Uterus (tissue), 4 donors: ENCODE measurements around the gene AKAP1. TPM values are rescaled to one million over a fixed set of nuclear protein-coding genes. Genes with fewer than 3 reads are reported as not detected.

Source experiments
- DNase-seq, 2 donors: peaks; one replicate each; pipeline ENCODE4 v3.0.0-alpha.2; 2019 to 2020
- H3K27ac ChIP-seq, 2 donors: fragments of 200-600 bp; sonication (generic); 1 replicate in 1 of 2; 2 replicates in 1 of 2; pipeline ENCODE4 v1.5.1; 2016 to 2018
- H3K27me3 ChIP-seq, 2 donors: fragments of 200-600 bp; sonication (generic); one replicate each; pipeline ENCODE4 v1.5.1; 2018 to 2019; ENCODE audit warnings: control low read depth in 1 of 2
- H3K36me3 ChIP-seq, 2 donors: fragments of 200-600 bp; sonication (generic); one replicate each; pipeline ENCODE4 v1.5.1; 2019; ENCODE audit warnings: control low read depth in 1 of 2
- H3K4me1 ChIP-seq, 2 donors: fragments of 200-600 bp; sonication (generic); one replicate each; pipeline ENCODE4 v1.5.1; 2018 to 2019; ENCODE audit warnings: control low read depth in 1 of 2
- H3K4me3 ChIP-seq, 2 donors: fragments of 200-600 bp; sonication (generic); 1 replicate in 1 of 2; 2 replicates in 1 of 2; pipeline ENCODE4 v1.5.1; 2018 to 2019; ENCODE audit warnings: mild to moderate bottlenecking in 1 of 2
- H3K9me3 ChIP-seq, 2 donors: fragments of 200-600 bp; sonication (generic); one replicate each; pipeline ENCODE4 v1.5.1; 2019; ENCODE audit warnings: control low read depth in 1 of 2
- POLR2A ChIP-seq, 2 donors: fragments of 450-650 bp; IDR thresholded peaks; one replicate each; pipeline ENCODE4 v1.6.1; 2016; ENCODE audit warnings: antibody characterized with exemption in 2 of 2, mild to moderate bottlenecking in 1 of 2, moderate library complexity in 1 of 2
- intact Hi-C: fragments of 100-400 bp; cut with DNase I; formaldehyde crosslinking; loops from one replicate; pipeline ENCODE4 v1.15.1; 2023; ENCODE audit warnings: low total_unique reads
- total RNA-seq, 4 donors: library from RNA; depleted of rRNA in 3 of 4; stranded (reverse); fragments of >200 nt in 3 of 4; gene quantifications; one replicate each; pipeline versions ENCODE4 v1.1.0 to v1.2.4, GENCODE V29; 2014 to 2023
- TF ChIP-seq, protein P1 (sequence below), 4 experiments: fragments of 200-600 bp in 2 of 4; fragments of 450-650 bp in 2 of 4; sonication (generic) in 2 of 4; IDR thresholded peaks; one replicate each; pipeline ENCODE4 v1.5.1; 2016 to 2019; ENCODE audit warnings: antibody characterized with exemption in 4 of 4, mild to moderate bottlenecking in 2 of 4, moderate library complexity in 1 of 4
- donor health status: DM: yes; HTN: yes; CAD: no.

AKAP1 gene
- total RNA-seq, 4 donors from 2014 or later, result 7.1 to 264 (median 37.4) TPM

DNA sequence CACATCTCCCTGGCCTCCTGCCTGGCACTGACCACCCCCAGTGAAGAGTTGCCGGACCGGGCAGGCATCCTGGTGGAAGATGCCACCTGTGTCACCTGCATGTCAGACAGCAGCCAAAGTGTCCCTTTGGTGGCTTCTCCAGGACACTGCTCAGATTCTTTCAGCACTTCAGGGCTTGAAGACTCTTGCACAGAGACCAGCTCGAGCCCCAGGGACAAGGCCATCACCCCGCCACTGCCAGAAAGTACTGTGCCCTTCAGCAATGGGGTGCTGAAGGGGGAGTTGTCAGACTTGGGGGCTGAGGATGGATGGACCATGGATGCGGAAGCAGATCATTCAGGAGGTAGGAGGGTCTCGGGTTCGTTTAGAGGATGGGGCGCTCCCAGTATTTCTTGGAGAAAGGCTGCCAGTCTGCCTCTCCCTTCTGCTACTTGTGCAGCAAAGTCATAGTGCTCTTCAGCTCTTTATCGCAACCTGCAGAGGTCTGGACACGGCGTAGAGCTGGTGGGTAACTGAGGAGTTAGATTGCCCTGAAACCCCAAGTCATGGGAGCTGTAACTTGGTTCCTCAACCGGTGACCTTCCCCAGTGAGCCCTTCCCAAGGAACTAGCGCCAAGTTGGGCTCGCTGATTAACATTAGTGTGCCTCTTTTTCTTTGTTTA lies 21.9 kb downstream of the AKAP1 start:
- no peaks in the 10 kb centered on the region for H3K9me3 ChIP-seq
- TF ChIP-seq, protein P1, sequence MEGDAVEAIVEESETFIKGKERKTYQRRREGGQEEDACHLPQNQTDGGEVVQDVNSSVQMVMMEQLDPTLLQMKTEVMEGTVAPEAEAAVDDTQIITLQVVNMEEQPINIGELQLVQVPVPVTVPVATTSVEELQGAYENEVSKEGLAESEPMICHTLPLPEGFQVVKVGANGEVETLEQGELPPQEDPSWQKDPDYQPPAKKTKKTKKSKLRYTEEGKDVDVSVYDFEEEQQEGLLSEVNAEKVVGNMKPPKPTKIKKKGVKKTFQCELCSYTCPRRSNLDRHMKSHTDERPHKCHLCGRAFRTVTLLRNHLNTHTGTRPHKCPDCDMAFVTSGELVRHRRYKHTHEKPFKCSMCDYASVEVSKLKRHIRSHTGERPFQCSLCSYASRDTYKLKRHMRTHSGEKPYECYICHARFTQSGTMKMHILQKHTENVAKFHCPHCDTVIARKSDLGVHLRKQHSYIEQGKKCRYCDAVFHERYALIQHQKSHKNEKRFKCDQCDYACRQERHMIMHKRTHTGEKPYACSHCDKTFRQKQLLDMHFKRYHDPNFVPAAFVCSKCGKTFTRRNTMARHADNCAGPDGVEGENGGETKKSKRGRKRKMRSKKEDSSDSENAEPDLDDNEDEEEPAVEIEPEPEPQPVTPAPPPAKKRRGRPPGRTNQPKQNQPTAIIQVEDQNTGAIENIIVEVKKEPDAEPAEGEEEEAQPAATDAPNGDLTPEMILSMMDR (IDR thresholded peaks at IDR 0.05), result no peak
- TF ChIP-seq POLR2A (IDR thresholded peaks at IDR 0.05), result no peak
- no peak overlapping the region for H3K4me3 ChIP-seq
- DNase-seq, result no peak
- no peak overlapping the region for H3K27ac ChIP-seq
- H3K36me3 ChIP-seq, result no peaks in the 10 kb centered on the region
- intact Hi-C loops, result no loop called here
- no peaks in the 10 kb centered on the region for H3K4me1 ChIP-seq
- no peaks in the 10 kb centered on the region for H3K27me3 ChIP-seq

DNA sequence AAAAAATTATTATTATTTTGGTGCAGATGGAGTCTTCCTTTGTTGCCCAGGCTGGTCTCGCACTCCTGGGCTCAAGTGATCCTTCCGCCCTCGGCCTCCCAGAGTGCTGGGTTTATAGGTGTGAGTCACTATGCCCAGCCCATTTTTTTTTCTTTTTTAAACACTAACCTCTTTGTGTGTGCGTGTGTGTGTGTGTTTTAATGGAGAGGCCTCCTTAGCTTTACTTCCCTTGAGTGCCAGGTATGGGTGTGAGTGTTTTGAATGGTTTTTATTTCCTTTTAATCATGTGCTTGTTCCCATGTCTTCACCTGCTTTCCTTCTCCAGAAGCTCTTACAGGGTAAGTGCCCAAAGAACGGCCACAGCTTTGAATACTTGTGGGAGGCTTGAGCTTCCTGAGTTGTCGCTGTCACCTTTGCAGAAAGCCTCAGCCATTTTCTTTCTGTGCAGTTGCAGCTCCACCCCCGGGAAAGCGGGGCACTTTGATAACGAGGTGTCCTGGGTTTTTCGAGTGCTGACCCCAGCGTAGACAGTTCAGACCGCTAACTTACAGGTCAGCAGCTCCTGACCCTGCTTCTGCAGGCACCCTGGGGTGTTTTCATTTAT lies 22.6 kb downstream of the AKAP1 start:
- intact Hi-C loops, result no loop called here
- Histone ChIP-seq H3K27me3 (no peaks in the 10 kb centered on the region), H3K4me3 (no peak overlapping the region), H3K4me1 (no peaks in the 10 kb centered on the region), H3K36me3 (no peaks in the 10 kb centered on the region), H3K27ac (no peak overlapping the region), H3K9me3 (no peaks in the 10 kb centered on the region)
- no peak for DNase-seq
- TF ChIP-seq, protein P1 (IDR thresholded peaks at IDR 0.05), result no peak
- TF ChIP-seq POLR2A (IDR thresholded peaks at IDR 0.05), result no peak

DNA sequence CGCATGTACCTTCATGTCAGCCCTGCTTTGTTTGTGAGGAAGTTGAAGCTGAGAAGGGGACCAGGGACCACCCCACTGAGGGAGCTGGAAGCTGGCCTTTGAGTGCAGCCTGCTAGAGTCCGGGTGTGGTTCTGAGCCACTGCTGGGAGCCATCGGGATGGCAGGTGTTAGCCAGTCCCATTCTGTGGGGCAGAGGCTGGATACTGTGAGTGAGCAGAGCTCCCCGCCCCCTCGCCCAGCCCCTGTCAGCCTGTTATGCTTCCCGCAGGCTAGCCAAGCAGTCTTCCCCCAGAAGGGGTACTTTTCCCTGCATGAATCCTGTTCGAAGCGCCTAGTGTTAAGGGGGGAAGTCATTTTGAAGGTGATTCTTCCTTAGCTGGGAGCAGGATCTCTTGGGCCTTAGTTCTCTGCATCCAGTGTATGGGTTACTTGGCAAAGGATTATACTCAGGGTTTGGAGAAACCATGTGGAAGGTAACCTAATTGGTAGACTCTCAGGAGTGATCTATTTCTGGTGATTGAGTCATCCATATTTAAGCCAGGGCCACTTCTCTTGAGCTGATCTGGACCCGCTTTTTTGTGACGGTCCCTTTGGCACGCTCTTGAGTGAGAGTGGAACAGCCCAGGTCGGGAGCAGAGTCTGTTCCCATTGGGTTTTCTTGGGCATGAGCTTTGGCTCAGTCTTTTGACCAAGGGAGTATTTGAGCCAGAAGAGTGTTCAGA lies 23.8 kb downstream of the AKAP1 start:
- Histone ChIP-seq H3K27me3 (no peaks in the 10 kb centered on the region), H3K36me3 (no peaks in the 10 kb centered on the region), H3K27ac (no peak overlapping the region), H3K4me1 (no peaks in the 10 kb centered on the region), H3K9me3 (no peaks in the 10 kb centered on the region), H3K4me3 (no peak overlapping the region)
- intact Hi-C loops, result no loop called here
- DNase-seq, result no peak
- TF ChIP-seq, protein P1 (IDR thresholded peaks at IDR 0.05), result no peak
- TF ChIP-seq POLR2A (IDR thresholded peaks at IDR 0.05), result no peak

DNA sequence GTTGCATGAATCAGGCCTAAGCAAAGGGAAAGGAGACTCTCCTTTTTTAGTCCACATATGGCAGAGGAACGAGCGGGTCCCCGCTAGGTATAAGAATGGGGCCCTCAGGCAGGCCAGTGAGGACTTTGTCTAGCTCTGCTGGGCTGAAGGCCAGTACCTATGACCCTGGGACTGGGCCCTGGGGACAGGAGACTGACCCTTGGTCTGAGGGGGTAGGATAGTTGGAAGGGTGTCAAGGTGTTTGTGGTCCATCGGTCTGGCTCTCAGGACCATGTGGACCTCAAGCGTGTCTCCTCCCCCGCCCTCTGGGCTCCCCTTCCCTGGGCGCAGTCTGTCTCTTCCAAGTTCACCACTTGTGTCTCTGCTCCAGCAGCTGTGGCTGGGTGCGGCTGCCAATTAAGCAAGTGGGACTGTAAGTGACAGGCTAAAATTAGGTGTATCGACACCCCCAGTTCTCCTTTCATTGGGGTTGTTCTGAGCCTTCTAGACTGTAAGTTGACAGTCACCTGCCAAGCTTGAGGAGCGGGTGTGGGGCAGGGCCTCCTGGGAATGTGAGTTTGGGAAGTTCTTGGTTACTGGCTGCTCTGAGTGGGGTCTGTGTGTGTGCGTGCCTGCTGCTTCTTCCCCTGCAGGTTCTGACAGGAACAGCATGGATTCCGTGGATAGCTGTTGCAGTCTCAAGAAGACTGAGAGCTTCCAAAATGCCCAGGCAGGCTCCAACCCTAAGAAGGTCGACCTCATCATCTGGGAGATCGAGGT lies 24.5 kb downstream of the AKAP1 start:
- no peak overlapping the region for H3K4me3 ChIP-seq
- no peak for DNase-seq
- H3K36me3 ChIP-seq, result no peaks in the 10 kb centered on the region
- H3K27me3 ChIP-seq, result no peaks in the 10 kb centered on the region
- H3K4me1 ChIP-seq, result no peaks in the 10 kb centered on the region
- peak overlapping the region in 1 of 2 donors; percentile 29 for H3K27ac ChIP-seq
- no peaks in the 10 kb centered on the region for H3K9me3 ChIP-seq
- intact Hi-C loops, result no loop called here
- TF ChIP-seq POLR2A (IDR thresholded peaks at IDR 0.05), result no peak
- TF ChIP-seq, protein P1 (IDR thresholded peaks at IDR 0.05), result no peak
